ENCODE data around the gene DUSP11.

DUSP11 gene

DNA sequence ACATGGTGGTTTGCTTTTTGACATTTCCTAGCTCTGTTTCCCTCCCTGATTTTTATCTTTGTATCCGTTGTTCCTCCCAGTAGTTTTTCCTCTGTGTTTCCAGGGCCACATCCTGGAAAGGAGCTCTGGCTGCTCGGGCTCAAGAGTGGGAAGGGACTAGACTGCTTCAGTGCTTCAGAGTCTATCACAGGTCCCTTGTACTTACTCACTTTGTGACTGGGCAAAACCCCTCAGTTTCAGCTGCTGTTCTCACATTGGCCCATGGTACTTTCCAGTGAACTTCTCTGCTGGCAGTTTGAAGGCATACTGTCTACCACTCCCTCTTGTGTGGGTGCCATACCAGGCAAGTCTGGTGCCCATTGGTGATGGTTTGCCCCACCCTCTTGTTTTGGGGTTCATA lies 41.3 kb upstream of the DUSP11 start:
- Histone ChIP-seq H4K8ac (ENCODE audit: low read depth, low read length) (no peak overlapping the region), H3K23ac (ENCODE audit: low read depth, low read length, poor library complexity) (no peak overlapping the region), H3K9ac (ENCODE audit: low read depth, low read length, poor library complexity) (no peak overlapping the region), H3K79me1 (ENCODE audit: low read depth, low read length) (no peaks in the 10 kb centered on the region), H2AFZ (ENCODE audit: low read length) (no peak overlapping the region), H4K91ac (ENCODE audit: low read depth, low read length, poor library complexity) (no peak overlapping the region), H3K4me1 (ENCODE audit: control insufficient read depth in 2 of 2, insufficient read depth in 1 of 2, low read depth in 1 of 2, low read length in 2 of 2) (no peaks in the 10 kb centered on the region), H2BK5ac (ENCODE audit: low read length) (no peak overlapping the region), H3K9me3 (replicated peaks in 1 of 2; ENCODE audit: control insufficient read depth in 2 of 2, insufficient read depth in 1 of 2, low read depth in 1 of 2, low read length in 2 of 2) (no peaks in the 10 kb centered on the region), H3K27me3 (ENCODE audit: control insufficient read depth in 3 of 3, insufficient read depth in 3 of 3, low read depth in 1 of 3, low read length in 3 of 3) (peaks cover 0 to 31% (median 0%) of the 10 kb centered on the region in 3 experiments), H3K14ac (ENCODE audit: low read length) (no peak overlapping the region), H3K4me3 (ENCODE audit: low read length in 2 of 2) (no peak overlapping the region), H2AK5ac (ENCODE audit: low read depth, low read length) (no peak overlapping the region), H2BK120ac (ENCODE audit: low read depth, low read length) (no peak overlapping the region), H3K4ac (ENCODE audit: low read length) (no peak overlapping the region), H2BK15ac (ENCODE audit: low read length) (no peak overlapping the region), H3K18ac (ENCODE audit: low read length) (no peak overlapping the region), H3K36me3 (replicated peaks in 1 of 2; ENCODE audit: control insufficient read depth in 2 of 2, insufficient read depth in 2 of 2, low read length in 2 of 2) (no peaks in the 10 kb centered on the region), H2BK12ac (ENCODE audit: low read length) (no peak overlapping the region), H3K4me2 (ENCODE audit: insufficient read depth, low read length, poor library complexity, severe bottlenecking) (no peak overlapping the region), H3K27ac (replicated peaks; ENCODE audit: low read length) (no peak overlapping the region)
- no peak for DNase-seq (ENCODE audit: low spot score)
- WGBS, 2 donors (ENCODE audit: extremely low coverage in 2 of 2, insufficient read length in 2 of 2, insufficient replicate concordance in 1 of 2) = no CpG with 5 or more reads among the region's 2 CpGs

- Histone ChIP-seq H2BK5ac (ENCODE audit: low read length) (no peak overlapping the region), H3K27me3 (ENCODE audit: control insufficient read depth in 3 of 3, insufficient read depth in 3 of 3, low read depth in 1 of 3, low read length in 3 of 3) (peaks cover 0 to 55% (median 3%) of the 10 kb centered on the region in 3 experiments), H3K9ac (ENCODE audit: low read depth, low read length, poor library complexity) (no peak overlapping the region), H3K36me3 (replicated peaks in 1 of 2; ENCODE audit: control insufficient read depth in 2 of 2, insufficient read depth in 2 of 2, low read length in 2 of 2) (no peaks in the 10 kb centered on the region), H3K79me1 (ENCODE audit: low read depth, low read length) (no peaks in the 10 kb centered on the region), H3K23ac (ENCODE audit: low read depth, low read length, poor library complexity) (no peak overlapping the region), H2AK5ac (ENCODE audit: low read depth, low read length) (peak overlapping the region; percentile 47), H3K4me3 (ENCODE audit: low read length in 2 of 2) (no peak overlapping the region), H3K9me3 (replicated peaks in 1 of 2; ENCODE audit: control insufficient read depth in 2 of 2, insufficient read depth in 1 of 2, low read depth in 1 of 2, low read length in 2 of 2) (no peaks in the 10 kb centered on the region), H3K4me2 (ENCODE audit: insufficient read depth, low read length, poor library complexity, severe bottlenecking) (no peak overlapping the region), H2BK15ac (ENCODE audit: low read length) (no peak overlapping the region), H2BK12ac (ENCODE audit: low read length) (no peak overlapping the region), H3K18ac (ENCODE audit: low read length) (no peak overlapping the region), H4K91ac (ENCODE audit: low read depth, low read length, poor library complexity) (no peak overlapping the region), H3K4ac (ENCODE audit: low read length) (no peak overlapping the region), H2BK120ac (ENCODE audit: low read depth, low read length) (no peak overlapping the region), H3K14ac (ENCODE audit: low read length) (no peak overlapping the region), H4K8ac (ENCODE audit: low read depth, low read length) (no peak overlapping the region), H3K4me1 (ENCODE audit: control insufficient read depth in 2 of 2, insufficient read depth in 1 of 2, low read depth in 1 of 2, low read length in 2 of 2) (no peaks in the 10 kb centered on the region), H2AFZ (ENCODE audit: low read length) (no peak overlapping the region), H3K27ac (replicated peaks; ENCODE audit: low read length) (no peak overlapping the region)
- DNase-seq (ENCODE audit: low spot score) = no peak
- WGBS, 2 donors (ENCODE audit: extremely low coverage in 2 of 2, insufficient read length in 2 of 2, insufficient replicate concordance in 1 of 2) = no CpG with 5 or more reads among the region's 18 CpGs
Measured at GRCh38 chr2:73818296-73818695, 38.4 kb upstream of the DUSP11 start.

- Histone ChIP-seq H3K4ac (ENCODE audit: low read length) (no peak overlapping the region), H3K18ac (ENCODE audit: low read length) (no peak overlapping the region), H3K9me3 (replicated peaks in 1 of 2; ENCODE audit: control insufficient read depth in 2 of 2, insufficient read depth in 1 of 2, low read depth in 1 of 2, low read length in 2 of 2) (no peaks in the 10 kb centered on the region), H2BK15ac (ENCODE audit: low read length) (no peak overlapping the region), H3K27ac (replicated peaks; ENCODE audit: low read length) (no peak overlapping the region), H4K8ac (ENCODE audit: low read depth, low read length) (no peak overlapping the region), H2AK5ac (ENCODE audit: low read depth, low read length) (no peak overlapping the region), H3K14ac (ENCODE audit: low read length) (no peak overlapping the region), H2BK12ac (ENCODE audit: low read length) (no peak overlapping the region), H4K91ac (ENCODE audit: low read depth, low read length, poor library complexity) (no peak overlapping the region), H3K4me2 (ENCODE audit: insufficient read depth, low read length, poor library complexity, severe bottlenecking) (no peak overlapping the region), H3K9ac (ENCODE audit: low read depth, low read length, poor library complexity) (no peak overlapping the region), H3K4me3 (ENCODE audit: low read length in 2 of 2) (no peak overlapping the region), H3K36me3 (replicated peaks in 1 of 2; ENCODE audit: control insufficient read depth in 2 of 2, insufficient read depth in 2 of 2, low read length in 2 of 2) (no peaks in the 10 kb centered on the region), H3K79me1 (ENCODE audit: low read depth, low read length) (no peaks in the 10 kb centered on the region), H3K27me3 (ENCODE audit: control insufficient read depth in 3 of 3, insufficient read depth in 3 of 3, low read depth in 1 of 3, low read length in 3 of 3) (peaks cover 0 to 42% (median 3%) of the 10 kb centered on the region in 3 experiments), H3K23ac (ENCODE audit: low read depth, low read length, poor library complexity) (no peak overlapping the region), H2BK120ac (ENCODE audit: low read depth, low read length) (no peak overlapping the region), H2BK5ac (ENCODE audit: low read length) (no peak overlapping the region), H3K4me1 (ENCODE audit: control insufficient read depth in 2 of 2, insufficient read depth in 1 of 2, low read depth in 1 of 2, low read length in 2 of 2) (no peaks in the 10 kb centered on the region), H2AFZ (ENCODE audit: low read length) (no peak overlapping the region)
- no peak for DNase-seq (ENCODE audit: low spot score)
Measured at GRCh38 chr2:73812635-73813034, 32.7 kb upstream of the DUSP11 start.

GRCh38 chr2:73811878-73812277 lies 32.0 kb upstream of the DUSP11 start:
- no peak overlapping the region for H2AK5ac ChIP-seq (ENCODE audit: low read depth, low read length)
- no peak overlapping the region for H2AFZ ChIP-seq (ENCODE audit: low read length)
- DNase-seq (ENCODE audit: low spot score) = no peak
- no peak overlapping the region for H4K91ac ChIP-seq (ENCODE audit: low read depth, low read length, poor library complexity)
- no peak overlapping the region for H3K23ac ChIP-seq (ENCODE audit: low read depth, low read length, poor library complexity)
- H3K79me1 ChIP-seq (ENCODE audit: low read depth, low read length) = no peaks in the 10 kb centered on the region
- no peak overlapping the region for H4K8ac ChIP-seq (ENCODE audit: low read depth, low read length)
- H3K9me3 ChIP-seq (replicated peaks in 1 of 2; ENCODE audit: control insufficient read depth in 2 of 2, insufficient read depth in 1 of 2, low read depth in 1 of 2, low read length in 2 of 2) = no peaks in the 10 kb centered on the region
- H3K4ac ChIP-seq (ENCODE audit: low read length) = no peak overlapping the region
- no peak overlapping the region for H3K4me3 ChIP-seq (ENCODE audit: low read length in 2 of 2)
- H2BK12ac ChIP-seq (ENCODE audit: low read length) = no peak overlapping the region
- H3K36me3 ChIP-seq (replicated peaks in 1 of 2; ENCODE audit: control insufficient read depth in 2 of 2, insufficient read depth in 2 of 2, low read length in 2 of 2) = no peaks in the 10 kb centered on the region
- H2BK5ac ChIP-seq (ENCODE audit: low read length) = no peak overlapping the region
- H3K18ac ChIP-seq (ENCODE audit: low read length) = no peak overlapping the region
- no peak overlapping the region for H3K9ac ChIP-seq (ENCODE audit: low read depth, low read length, poor library complexity)
- H3K4me2 ChIP-seq (ENCODE audit: insufficient read depth, low read length, poor library complexity, severe bottlenecking) = no peak overlapping the region
- H3K27ac ChIP-seq (replicated peaks; ENCODE audit: low read length) = no peak overlapping the region
- H2BK120ac ChIP-seq (ENCODE audit: low read depth, low read length) = no peak overlapping the region
- H2BK15ac ChIP-seq (ENCODE audit: low read length) = no peak overlapping the region
- H3K14ac ChIP-seq (ENCODE audit: low read length) = no peak overlapping the region
- peaks cover 0 to 42% (median 3%) of the 10 kb centered on the region in 3 experiments for H3K27me3 ChIP-seq (ENCODE audit: control insufficient read depth in 3 of 3, insufficient read depth in 3 of 3, low read depth in 1 of 3, low read length in 3 of 3)
- no peaks in the 10 kb centered on the region for H3K4me1 ChIP-seq (ENCODE audit: control insufficient read depth in 2 of 2, insufficient read depth in 1 of 2, low read depth in 1 of 2, low read length in 2 of 2)
